ENCODE results near the gene ARAP1. TPM values are rescaled to one million over a fixed set of nuclear protein-coding genes. Genes with fewer than 3 reads are reported as not detected.

ARAP1 gene
- total RNA-seq, 1 experiment from 2014 or later: 47.0 TPM

GRCh38 chr11:72780296-72781062 is 28.3 kb upstream of the ARAP1 start:
- Mint-ChIP-seq H3K27ac (ENCODE audit: low read depth, unreplicated experiment) (no peak overlapping the region), H3K4me1 (ENCODE audit: insufficient read depth, unreplicated experiment) (peaks cover 15% of the 10 kb centered on the region), H3K27me3 (ENCODE audit: insufficient read depth, unreplicated experiment) (no peaks in the 10 kb centered on the region), H3K9me3 (ENCODE audit: unreplicated experiment) (no peaks in the 10 kb centered on the region), H3K4me3 (ENCODE audit: unreplicated experiment) (peak overlapping the region; percentile 57), H3K36me3 (ENCODE audit: insufficient read depth, unreplicated experiment) (peaks cover 5% of the 10 kb centered on the region)
- CTCF ChIA-PET: interaction anchor here (0.7 to 1.1 kb wide), 2 partner anchors 51 to 53 kb away, joined by 4 read pairs; no protein-coding TSS in a partner anchor
- POLR2A ChIA-PET: no interaction called here
- DNase-seq (ENCODE audit: unreplicated experiment): peak; percentile 18
- no peak for TF ChIP-seq CTCF (IDR thresholded peaks at IDR 0.05; ENCODE audit: unreplicated experiment)
- no TSS peak for BruUV-seq (replicated peaks)
- intact Hi-C loops (cut with micrococcal nuclease): no loop called here

DNA sequence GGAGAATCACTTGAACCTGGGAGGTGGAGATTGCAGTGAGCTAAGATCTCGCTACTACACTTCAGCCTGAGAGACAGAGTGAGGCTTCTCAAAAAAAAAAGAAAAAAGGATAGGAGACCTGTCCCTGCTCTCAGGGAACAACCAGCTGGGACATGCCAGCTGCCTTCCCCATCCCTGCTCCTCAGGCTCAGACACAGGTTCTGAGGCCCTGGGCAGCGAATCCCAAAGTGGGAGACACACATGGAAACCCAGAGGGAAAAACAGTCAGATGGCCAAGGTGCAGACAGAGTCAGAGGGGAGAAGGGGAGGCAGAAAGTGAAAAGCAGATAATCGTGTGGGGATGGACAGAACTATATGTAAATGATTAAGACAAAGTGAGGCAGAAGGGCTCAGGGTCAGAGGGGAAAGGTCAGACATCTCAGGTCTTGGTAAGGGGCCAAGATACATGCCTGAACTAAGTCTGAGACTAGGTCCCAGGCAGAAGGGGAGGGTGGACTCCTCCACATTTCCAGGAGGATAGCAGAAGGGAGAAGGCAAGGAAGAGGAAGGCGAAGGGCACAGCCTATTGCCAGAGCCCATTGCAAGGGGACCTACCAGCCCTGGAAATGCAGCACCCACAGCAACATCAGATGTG is 27.4 kb upstream of the ARAP1 start:
- POLR2A ChIA-PET: no interaction called here
- Mint-ChIP-seq H3K27me3 (ENCODE audit: insufficient read depth, unreplicated experiment) (no peaks in the 10 kb centered on the region), H3K36me3 (ENCODE audit: insufficient read depth, unreplicated experiment) (peaks cover 5% of the 10 kb centered on the region), H3K4me1 (ENCODE audit: insufficient read depth, unreplicated experiment) (peaks cover 15% of the 10 kb centered on the region), H3K27ac (ENCODE audit: low read depth, unreplicated experiment) (peak overlapping the region; percentile 9), H3K9me3 (ENCODE audit: unreplicated experiment) (no peaks in the 10 kb centered on the region), H3K4me3 (ENCODE audit: unreplicated experiment) (peak overlapping the region; percentile 57)
- intact Hi-C loops (cut with micrococcal nuclease): no loop called here
- no peak for DNase-seq (ENCODE audit: unreplicated experiment)
- BruUV-seq (replicated peaks): no TSS peak
- CTCF ChIA-PET: interaction anchor here (0.5 kb wide), 2 partner anchors 35 to 54 kb away, joined by 5 read pairs; no protein-coding TSS in a partner anchor
- no peak for TF ChIP-seq CTCF (IDR thresholded peaks at IDR 0.05; ENCODE audit: unreplicated experiment)

- ChIA-PET CTCF (interaction anchor here (0.5 to 1.1 kb wide), 3 partner anchors 16 to 53 kb away, joined by 3 to 5 read pairs (median 5); partner anchors contain the start of gene STARD10), POLR2A (interaction anchor here (0.6 to 1.1 kb wide), 2 partner anchors 19 to 1392 kb away, joined by 3 to 4 read pairs; partner anchors contain the start of gene PPME1)
- TF ChIP-seq CTCF (IDR thresholded peaks at IDR 0.05; ENCODE audit: unreplicated experiment): no peak
- intact Hi-C loops (cut with micrococcal nuclease): no loop called here
- no peaks in the 10 kb centered on the region for H3K27me3 Mint-ChIP-seq (ENCODE audit: insufficient read depth, unreplicated experiment)
- peaks cover 5% of the 10 kb centered on the region for H3K36me3 Mint-ChIP-seq (ENCODE audit: insufficient read depth, unreplicated experiment)
- BruUV-seq (replicated peaks): no TSS peak
- peak overlapping the region; percentile 9 for H3K27ac Mint-ChIP-seq (ENCODE audit: low read depth, unreplicated experiment)
- no peaks in the 10 kb centered on the region for H3K9me3 Mint-ChIP-seq (ENCODE audit: unreplicated experiment)
- no peak for DNase-seq (ENCODE audit: unreplicated experiment)
- no peak overlapping the region for H3K4me3 Mint-ChIP-seq (ENCODE audit: unreplicated experiment)
- peaks cover 17% of the 10 kb centered on the region for H3K4me1 Mint-ChIP-seq (ENCODE audit: insufficient read depth, unreplicated experiment)
These were observed 26.6 kb upstream of the ARAP1 start for GRCh38 chr11:72778535-72779494.

Data from MCF 10A (cell line).